DOHH2 (cell line): ENCODE measurements around the gene LCOR.

ENCODE experiments used
- CTCF ChIP-seq: fragments of 200-600 bp; sonication (generic); IDR thresholded peaks from one replicate; pipeline ENCODE4 v1.5.1; 2014; ENCODE audit warnings: antibody characterized with exemption, mild to moderate bottlenecking, low read depth, low read length; ENCODE audit not compliant: poor library complexity, severe bottlenecking
- EZH2phosphoT487 ChIP-seq: fragments of 200-600 bp; sonication (generic); IDR thresholded peaks from 2 replicates; pipeline ENCODE4 v1.6.1; 2017; ENCODE audit warnings: borderline replicate concordance, mild to moderate bottlenecking, antibody characterized with exemption, low read length, moderate library complexity, mixed read lengths

- TF ChIP-seq CTCF (no peak), EZH2phosphoT487 (no peak)
Measured at GRCh38 chr10:97013568-97013967, 181.5 kb downstream of the LCOR start.
